Kidney (tissue), 14 donors: ENCODE measurements around the gene OSBPL2. TPM values are rescaled to one million over a fixed set of nuclear protein-coding genes. Genes with fewer than 3 reads are reported as not detected.

Source experiments
- DNase-seq, 5 donors: peaks; one replicate each; pipeline ENCODE4 v3.0.0-alpha.2; 2013 to 2020
- FAIRE-seq: peaks from 2 replicates; lab custom pipeline; 2012; peaks lifted over from hg19 to GRCh38; lab: Jason Lieb, UNC
- H3K27ac ChIP-seq, 2 donors: one replicate each; pipeline ENCODE4 v1.7.0; 2013; ENCODE audit warnings: low read depth in 2 of 2, low read length in 2 of 2, inconsistent platforms in 1 of 2
- H3K27me3 ChIP-seq: one replicate; pipeline ENCODE4 v1.7.1; 2013; ENCODE audit warnings: low read length, inconsistent platforms; ENCODE audit not compliant: control insufficient read depth, insufficient read depth
- H3K36me3 ChIP-seq, 3 donors: one replicate each; pipeline versions ENCODE4 v1.7.0 to v1.7.1; 2013; ENCODE audit warnings: low read length in 3 of 3, control low read depth in 1 of 3, inconsistent platforms in 1 of 3; ENCODE audit not compliant: insufficient read depth in 3 of 3, control insufficient read depth in 2 of 3
- H3K4me1 ChIP-seq, 3 donors: one replicate each; pipeline versions ENCODE4 v1.7.0 to v1.7.1; 2013; ENCODE audit warnings: low read length in 3 of 3, inconsistent platforms in 1 of 3, low read depth in 1 of 3; ENCODE audit not compliant: control insufficient read depth in 2 of 3, insufficient read depth in 2 of 3
- H3K4me3 ChIP-seq, 3 donors: one replicate each; pipeline versions ENCODE4 v1.7.0 to v1.8.1; 2013; ENCODE audit warnings: low read length in 3 of 3, control low read depth in 1 of 3, inconsistent platforms in 1 of 3
- H3K9ac ChIP-seq, 3 donors: one replicate each; pipeline versions ENCODE4 v1.7.0 to v1.7.1; 2013; ENCODE audit warnings: low read length in 3 of 3, control low read depth in 1 of 3, inconsistent platforms in 1 of 3
- H3K9me3 ChIP-seq, 3 donors: one replicate each; pipeline versions ENCODE4 v1.7.0 to v1.7.1; 2013; ENCODE audit warnings: low read length in 3 of 3, control low read depth in 1 of 3, inconsistent platforms in 1 of 3; ENCODE audit not compliant: control insufficient read depth in 2 of 3, insufficient read depth in 1 of 3
- intact Hi-C: fragments of 100-400 bp; cut with DNase I; formaldehyde crosslinking; loops from one replicate; pipeline ENCODE4 v1.11.1; 2022
- polyA plus RNA-seq: library from polyadenylated mRNA; stranded (reverse); fragments of 350-450 nt; fragmentation: Illumina TruSeq; extraction: RNeasy Lipid Tissue Mini Kit (QIAGEN cat#74804); gene quantifications from one replicate; pipeline ENCODE4 v1.2.3, GENCODE V29; 2014; ENCODE audit warnings: low read depth, low replicate concordance; ENCODE audit not compliant: insufficient read depth
- total RNA-seq: library from RNA; stranded (reverse); fragmentation: NEBNext Ultra II Directional; extraction: Animal tissue kit (Norgen Biotek cat#: 25700); gene quantifications from one replicate; pipeline ENCODE4 v1.2.1, GENCODE V29; 2021
- TF ChIP-seq, protein P1 (sequence below): IDR thresholded peaks from 3 replicates; pipeline ENCODE4 v1.5.1; 2012; ENCODE audit warnings: mild to moderate bottlenecking, moderate library complexity, borderline replicate concordance; ENCODE audit not compliant: insufficient read depth; ENCODE audit errors: extremely low read depth
- donor health status: control.
- donor health status: control.
- donor health status: control.
- donor health status: control.
- donor health status: control.
- donor health status: DM: yes; HTN: yes; CAD: no.
- donor health status: Normal renal cell carcinoma (clear cell type).

The OSBPL2 gene
- total and polyA plus RNA-seq, 2 donors from 2014 or later, result 20.4 to 57.1 TPM

DNA sequence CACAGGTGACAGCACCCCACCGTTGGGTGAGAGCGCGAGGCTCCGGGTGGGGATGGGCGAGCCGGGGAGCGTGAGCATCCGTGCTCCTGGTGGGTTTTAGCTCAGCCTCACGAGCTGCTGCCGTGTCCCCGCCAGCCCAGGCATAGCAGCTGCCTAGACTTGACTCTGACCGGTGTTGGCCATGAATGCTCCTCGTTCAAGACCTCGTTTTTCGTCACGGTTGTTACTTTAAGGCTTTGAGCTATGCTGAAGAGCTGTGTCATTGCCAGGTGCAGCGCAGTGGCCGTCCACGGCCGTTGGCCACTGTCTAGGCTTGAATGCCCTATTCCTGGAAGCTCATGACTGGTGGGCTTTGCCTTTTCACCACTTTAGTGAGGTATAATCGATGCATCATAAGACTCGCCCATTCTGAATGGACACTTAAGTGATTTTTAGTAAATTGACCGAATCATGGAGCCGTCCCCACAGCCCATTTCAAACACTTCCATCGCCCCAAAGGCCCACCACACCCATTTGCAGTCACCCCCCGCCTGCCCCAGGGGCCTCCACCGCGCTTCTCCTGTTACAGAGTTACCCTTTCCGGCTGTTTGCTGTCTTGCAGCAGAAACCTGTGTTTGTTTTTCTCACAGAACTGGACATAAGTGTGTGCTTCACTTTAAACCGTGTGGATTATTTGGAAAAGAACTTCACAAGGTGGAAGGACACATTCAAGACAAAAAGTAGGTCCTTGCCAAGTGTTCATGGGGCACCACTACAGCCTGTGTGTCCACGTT, 43.0 kb downstream of the OSBPL2 start:
- peaks cover 2 to 44% (median 27%) of the 10 kb centered on the region in 3 donors for H3K36me3 ChIP-seq
- intact Hi-C loops, result no loop called here

DNA sequence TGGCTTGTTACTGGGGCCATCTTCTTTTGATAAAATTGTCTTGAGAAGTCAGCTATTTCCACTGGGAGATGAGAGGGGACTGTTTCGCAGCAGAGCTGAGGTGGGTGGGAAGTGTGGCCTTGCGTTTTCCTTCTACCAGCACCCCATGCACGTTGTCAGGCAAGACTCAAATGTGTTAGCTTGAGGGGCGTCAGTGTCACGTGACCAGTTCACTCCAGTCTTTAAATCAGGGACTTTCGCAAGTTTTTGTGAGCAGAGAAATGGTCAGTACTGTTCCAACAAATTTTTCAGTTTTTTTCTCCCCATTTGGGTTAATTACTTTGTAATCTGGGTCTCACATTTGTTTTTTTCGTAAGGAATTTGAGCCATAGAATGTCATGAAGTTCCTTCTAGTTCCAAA, 43.8 kb downstream of the OSBPL2 start:
- Histone ChIP-seq H3K36me3 (peaks cover 2 to 50% (median 25%) of the 10 kb centered on the region in 3 donors), H3K4me3 (no peak overlapping the region), H3K4me1 (no peaks in the 10 kb centered on the region), H3K27me3 (no peaks in the 10 kb centered on the region), H3K9ac (no peak overlapping the region), H3K27ac (no peak overlapping the region), H3K9me3 (no peaks in the 10 kb centered on the region)
- intact Hi-C loops, result no loop called here
- DNase-seq (no peak), FAIRE-seq (no peak)
- TF ChIP-seq, protein P1, sequence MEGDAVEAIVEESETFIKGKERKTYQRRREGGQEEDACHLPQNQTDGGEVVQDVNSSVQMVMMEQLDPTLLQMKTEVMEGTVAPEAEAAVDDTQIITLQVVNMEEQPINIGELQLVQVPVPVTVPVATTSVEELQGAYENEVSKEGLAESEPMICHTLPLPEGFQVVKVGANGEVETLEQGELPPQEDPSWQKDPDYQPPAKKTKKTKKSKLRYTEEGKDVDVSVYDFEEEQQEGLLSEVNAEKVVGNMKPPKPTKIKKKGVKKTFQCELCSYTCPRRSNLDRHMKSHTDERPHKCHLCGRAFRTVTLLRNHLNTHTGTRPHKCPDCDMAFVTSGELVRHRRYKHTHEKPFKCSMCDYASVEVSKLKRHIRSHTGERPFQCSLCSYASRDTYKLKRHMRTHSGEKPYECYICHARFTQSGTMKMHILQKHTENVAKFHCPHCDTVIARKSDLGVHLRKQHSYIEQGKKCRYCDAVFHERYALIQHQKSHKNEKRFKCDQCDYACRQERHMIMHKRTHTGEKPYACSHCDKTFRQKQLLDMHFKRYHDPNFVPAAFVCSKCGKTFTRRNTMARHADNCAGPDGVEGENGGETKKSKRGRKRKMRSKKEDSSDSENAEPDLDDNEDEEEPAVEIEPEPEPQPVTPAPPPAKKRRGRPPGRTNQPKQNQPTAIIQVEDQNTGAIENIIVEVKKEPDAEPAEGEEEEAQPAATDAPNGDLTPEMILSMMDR, result no peak

More for the DNA sequence above, 43.0 kb downstream of the OSBPL2 start:
- Histone ChIP-seq H3K9me3 (no peaks in the 10 kb centered on the region), H3K27me3 (no peaks in the 10 kb centered on the region), H3K9ac (no peak overlapping the region), H3K4me1 (no peaks in the 10 kb centered on the region), H3K27ac (no peak overlapping the region), H3K4me3 (no peak overlapping the region)
- TF ChIP-seq, protein P1, result no peak
- no peak for DNase-seq
- no peak for FAIRE-seq

DNA sequence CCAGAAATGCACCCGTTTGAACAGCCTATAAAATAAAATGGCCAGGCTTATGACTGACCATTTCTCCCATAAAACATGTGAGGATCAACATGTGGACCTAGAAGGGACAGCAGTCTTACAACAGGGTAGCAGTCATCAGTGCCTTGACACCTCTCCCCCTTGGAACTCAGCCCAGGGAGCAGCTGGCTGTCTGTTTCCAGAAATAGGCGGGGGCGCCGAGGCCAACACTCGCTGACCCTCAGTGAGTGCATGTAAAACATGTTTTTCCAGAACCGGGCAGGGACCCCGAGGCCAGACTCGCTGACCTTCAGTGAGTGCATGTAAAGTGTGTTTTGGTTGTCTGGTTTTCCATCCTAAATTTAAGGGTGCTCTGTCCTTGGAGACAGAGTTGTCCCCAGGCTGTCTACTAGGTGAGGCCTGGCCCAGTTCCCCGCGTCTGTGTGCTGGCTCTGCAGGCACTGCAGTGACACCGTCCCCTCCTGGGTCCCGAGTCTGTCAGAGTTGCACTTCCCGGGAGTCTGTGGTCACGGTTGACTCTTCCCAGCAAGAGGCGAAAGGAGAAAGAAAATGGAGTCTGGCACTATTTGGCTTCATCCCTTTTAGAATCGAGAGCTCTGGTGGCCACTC, 44.7 kb downstream of the OSBPL2 start:
- no peaks in the 10 kb centered on the region for H3K9me3 ChIP-seq
- no peak for FAIRE-seq
- DNase-seq, result peak in 1 of 5 donors; percentile 88
- TF ChIP-seq, protein P1, result no peak
- no peak overlapping the region for H3K27ac ChIP-seq
- no peaks in the 10 kb centered on the region for H3K4me1 ChIP-seq
- peaks cover 0 to 55% (median 25%) of the 10 kb centered on the region in 3 donors for H3K36me3 ChIP-seq
- H3K4me3 ChIP-seq, result no peak overlapping the region
- H3K9ac ChIP-seq, result no peak overlapping the region
- intact Hi-C loops, result no loop called here
- H3K27me3 ChIP-seq, result no peaks in the 10 kb centered on the region
